ENCODE data around the gene AQP10.
A peak's percentile ranks its signal among the peaks of the same experiment; 100 is the strongest.

DNA sequence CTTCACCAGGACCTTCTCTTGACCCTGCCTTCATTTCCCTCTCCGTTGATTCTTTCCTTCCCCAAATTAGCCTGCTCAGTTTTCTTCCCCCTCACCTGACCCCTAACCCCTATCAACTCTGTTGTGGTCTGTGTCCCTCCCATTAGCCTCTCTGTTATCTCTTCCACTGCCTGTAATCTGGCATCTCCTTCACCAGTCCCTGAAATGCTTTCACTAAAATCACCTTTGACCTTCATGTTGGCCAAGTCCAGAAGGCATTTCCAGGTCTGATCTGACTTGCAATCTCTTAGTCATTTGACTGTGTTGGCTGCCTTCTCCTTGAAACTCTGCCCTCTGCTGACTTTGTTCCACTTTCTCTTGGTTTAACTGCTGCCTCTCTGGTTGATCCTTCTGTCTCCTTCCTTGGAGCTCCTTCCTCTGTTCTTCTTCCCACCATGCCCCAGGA lies 32.6 kb downstream of the AQP10 start:
- TF ChIP-seq, protein P1, sequence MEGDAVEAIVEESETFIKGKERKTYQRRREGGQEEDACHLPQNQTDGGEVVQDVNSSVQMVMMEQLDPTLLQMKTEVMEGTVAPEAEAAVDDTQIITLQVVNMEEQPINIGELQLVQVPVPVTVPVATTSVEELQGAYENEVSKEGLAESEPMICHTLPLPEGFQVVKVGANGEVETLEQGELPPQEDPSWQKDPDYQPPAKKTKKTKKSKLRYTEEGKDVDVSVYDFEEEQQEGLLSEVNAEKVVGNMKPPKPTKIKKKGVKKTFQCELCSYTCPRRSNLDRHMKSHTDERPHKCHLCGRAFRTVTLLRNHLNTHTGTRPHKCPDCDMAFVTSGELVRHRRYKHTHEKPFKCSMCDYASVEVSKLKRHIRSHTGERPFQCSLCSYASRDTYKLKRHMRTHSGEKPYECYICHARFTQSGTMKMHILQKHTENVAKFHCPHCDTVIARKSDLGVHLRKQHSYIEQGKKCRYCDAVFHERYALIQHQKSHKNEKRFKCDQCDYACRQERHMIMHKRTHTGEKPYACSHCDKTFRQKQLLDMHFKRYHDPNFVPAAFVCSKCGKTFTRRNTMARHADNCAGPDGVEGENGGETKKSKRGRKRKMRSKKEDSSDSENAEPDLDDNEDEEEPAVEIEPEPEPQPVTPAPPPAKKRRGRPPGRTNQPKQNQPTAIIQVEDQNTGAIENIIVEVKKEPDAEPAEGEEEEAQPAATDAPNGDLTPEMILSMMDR (IDR thresholded peaks at IDR 0.05 in 2 of 3, conservative IDR thresholded peaks at IDR 0.05 in 1 of 3; ENCODE audit: control insufficient read depth in 2 of 3, extremely low read depth in 1 of 3, insufficient read depth in 1 of 3, low read depth in 3 of 3, low read length in 3 of 3): peak; percentile 32 to 37 (median 35); a peak in 4 of 6 replicates
- no peak for TF ChIP-seq RAD21 (IDR thresholded peaks at IDR 0.05; ENCODE audit: insufficient read depth, low read depth, low read length)
- TF ChIP-seq EZH2 (IDR thresholded peaks at IDR 0.05; ENCODE audit: borderline replicate concordance, control insufficient read depth, low read depth, low read length): no peak
- TF ChIP-seq HDAC6 (IDR thresholded peaks at IDR 0.05; ENCODE audit: unreplicated experiment): no peak
- TF ChIP-seq, protein P2, sequence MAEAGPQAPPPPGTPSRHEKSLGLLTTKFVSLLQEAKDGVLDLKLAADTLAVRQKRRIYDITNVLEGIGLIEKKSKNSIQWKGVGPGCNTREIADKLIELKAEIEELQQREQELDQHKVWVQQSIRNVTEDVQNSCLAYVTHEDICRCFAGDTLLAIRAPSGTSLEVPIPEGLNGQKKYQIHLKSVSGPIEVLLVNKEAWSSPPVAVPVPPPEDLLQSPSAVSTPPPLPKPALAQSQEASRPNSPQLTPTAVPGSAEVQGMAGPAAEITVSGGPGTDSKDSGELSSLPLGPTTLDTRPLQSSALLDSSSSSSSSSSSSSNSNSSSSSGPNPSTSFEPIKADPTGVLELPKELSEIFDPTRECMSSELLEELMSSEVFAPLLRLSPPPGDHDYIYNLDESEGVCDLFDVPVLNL (IDR thresholded peaks at IDR 0.05; ENCODE audit: low read depth, low read length): no peak

Measured in GM12878 (cell line).